Natural killer cell (primary cell): ENCODE data around the gene KREMEN2. TPM values are rescaled to one million over a fixed set of nuclear protein-coding genes. Genes with fewer than 3 reads are reported as not detected.

ENCODE experiments used
- ATAC-seq, 3 donors: fragments of 150-1000 bp in 2 of 3; fragments of 200-7000 bp in 1 of 3; cut with Tn5 transposase; 1 replicate in 1 of 3; 2 replicates in 2 of 3; pipeline ENCODE4 v1.10.0; 2021; ENCODE audit warnings: mild to moderate bottlenecking in 2 of 3, moderate library complexity in 2 of 3
- DNase-seq, 2 donors: peaks; one replicate each; pipeline versions ENCODE4 v3.0.0 to v3.0.0-alpha.2; 2013 to 2021; ENCODE audit warnings: mixed read lengths in 1 of 2
- H3K27ac ChIP-seq: one replicate; pipeline ENCODE4 v1.5.1; 2013; ENCODE audit warnings: mild to moderate bottlenecking, low read length
- H3K27me3 ChIP-seq: one replicate; pipeline ENCODE4 v1.6.1; 2013; ENCODE audit warnings: low read length; ENCODE audit not compliant: control insufficient read depth, insufficient read depth
- H3K36me3 ChIP-seq: one replicate; pipeline ENCODE4 v1.6.1; 2013; ENCODE audit warnings: low read length; ENCODE audit not compliant: control insufficient read depth, insufficient read depth
- H3K4me1 ChIP-seq: one replicate; pipeline ENCODE4 v1.6.1; 2013; ENCODE audit warnings: low read length; ENCODE audit not compliant: control insufficient read depth, insufficient read depth
- H3K4me3 ChIP-seq: one replicate; pipeline ENCODE4 v1.5.1; 2013; ENCODE audit warnings: low read length
- H3K9me3 ChIP-seq: one replicate; pipeline ENCODE4 v1.6.1; 2013; ENCODE audit warnings: low read length; ENCODE audit not compliant: control insufficient read depth, insufficient read depth
- H3K27ac Mint-ChIP-seq, 2 donors: one replicate each; pipeline ENCODE4 v1.8.0; 2022; ENCODE audit warnings: mild to moderate bottlenecking in 2 of 2, mixed read lengths in 2 of 2, moderate library complexity in 1 of 2
- H3K27me3 Mint-ChIP-seq, 2 donors: one replicate each; pipeline ENCODE4 v1.8.0; 2022; ENCODE audit warnings: low read depth in 2 of 2, mixed read lengths in 2 of 2
- H3K36me3 Mint-ChIP-seq: one replicate; pipeline ENCODE4 v1.8.0; 2022; ENCODE audit warnings: mixed read lengths
- H3K4me1 Mint-ChIP-seq, 2 donors: one replicate each; pipeline ENCODE4 v1.8.0; 2022; ENCODE audit warnings: mixed read lengths in 2 of 2
- H3K4me3 Mint-ChIP-seq: one replicate; pipeline ENCODE4 v1.8.0; 2022; ENCODE audit warnings: mild to moderate bottlenecking, moderate library complexity, mixed read lengths
- H3K9me3 Mint-ChIP-seq, 2 donors: one replicate each; pipeline ENCODE4 v1.8.0; 2022; ENCODE audit warnings: mixed read lengths in 2 of 2
- CTCF ChIP-seq: fragments of 200-600 bp; IDR thresholded peaks from one replicate; pipeline ENCODE4 v1.8.0; 2022; ENCODE audit warnings: antibody characterized with exemption
- WGBS: methylation state at CpG from one replicate; pipeline ENCODE4 v1.1.7; 2013; ENCODE audit warnings: missing lambda C conversion rate; ENCODE audit not compliant: insufficient coverage; 5-methylcytosine and 5-hydroxymethylcytosine counted together
- intact Hi-C: fragments of 100-400 bp; cut with micrococcal nuclease; formaldehyde crosslinking; loops from one replicate; pipeline ENCODE4 v1.14.2; 2022
- total RNA-seq, 4 donors: library from RNA; stranded (reverse); fragments of 120-200 nt in 1 of 4; gene quantifications; one replicate each; pipeline versions ENCODE4 v1.2.3 to v1.2.4, GENCODE V29; 2013 to 2022

KREMEN2 gene
- total RNA-seq, 3 donors from 2014 or later (not counting 1 experiment from before 2014, with no cell fraction given): 0.16 TPM; not detected in 2

- H3K4me1 Mint-ChIP-seq: peaks cover 3 to 8% of the 10 kb centered on the region in 2 donors
- no peak for TF ChIP-seq CTCF
- no peaks in the 10 kb centered on the region for H3K9me3 Mint-ChIP-seq
- no peak overlapping the region for H3K4me3 ChIP-seq
- peaks cover 19% of the 10 kb centered on the region for H3K4me1 ChIP-seq
- ATAC-seq: no peak
- H3K9me3 ChIP-seq: no peaks in the 10 kb centered on the region
- peaks cover 0 to 5% of the 10 kb centered on the region in 2 donors for H3K27me3 Mint-ChIP-seq
- 96% methylated on average over 6 of the region's 6 CpGs for WGBS
- intact Hi-C loops: no loop called here
- no peak overlapping the region for H3K27ac Mint-ChIP-seq
- H3K27ac ChIP-seq: no peak overlapping the region
- H3K4me3 Mint-ChIP-seq: no peak overlapping the region
- peaks cover 6% of the 10 kb centered on the region for H3K27me3 ChIP-seq
- DNase-seq: no peak
- no peaks in the 10 kb centered on the region for H3K36me3 Mint-ChIP-seq
- no peaks in the 10 kb centered on the region for H3K36me3 ChIP-seq
Measured at GRCh38 chr16:3014971-3015370, 50.9 kb downstream of the KREMEN2 start.

GRCh38 chr16:3015865-3016521, 51.9 kb downstream of the KREMEN2 start:
- Histone ChIP-seq H3K4me1 (peaks cover 27% of the 10 kb centered on the region), H3K27ac (no peak overlapping the region), H3K4me3 (no peak overlapping the region), H3K27me3 (peaks cover 6% of the 10 kb centered on the region), H3K9me3 (no peaks in the 10 kb centered on the region), H3K36me3 (no peaks in the 10 kb centered on the region)
- Mint-ChIP-seq H3K4me1 (peaks cover 5 to 19% of the 10 kb centered on the region in 2 donors), H3K27ac (no peak overlapping the region), H3K4me3 (no peak overlapping the region), H3K36me3 (no peaks in the 10 kb centered on the region), H3K27me3 (peaks cover 0 to 5% of the 10 kb centered on the region in 2 donors), H3K9me3 (no peaks in the 10 kb centered on the region)
- DNase-seq: no peak
- TF ChIP-seq CTCF: no peak
- ATAC-seq: no peak
- WGBS: 95% methylated on average over 13 of the region's 13 CpGs
- intact Hi-C loops: no loop called here

GRCh38 chr16:3017344-3017743, 53.3 kb downstream of the KREMEN2 start:
- ATAC-seq: no peak
- intact Hi-C loops: no loop called here
- 97% methylated on average over 20 of the region's 20 CpGs for WGBS

More at GRCh38 chr16:3017344-3017743, 53.3 kb downstream of the KREMEN2 start:
- Histone ChIP-seq H3K27me3 (peaks cover 6% of the 10 kb centered on the region), H3K36me3 (no peaks in the 10 kb centered on the region), H3K4me1 (peaks cover 41% of the 10 kb centered on the region), H3K9me3 (no peaks in the 10 kb centered on the region), H3K4me3 (no peak overlapping the region), H3K27ac (no peak overlapping the region)
- no peak for TF ChIP-seq CTCF
- Mint-ChIP-seq H3K27ac (no peak overlapping the region), H3K36me3 (no peaks in the 10 kb centered on the region), H3K4me3 (no peak overlapping the region), H3K27me3 (peaks cover 0 to 5% of the 10 kb centered on the region in 2 donors), H3K9me3 (no peaks in the 10 kb centered on the region), H3K4me1 (peaks cover 17 to 32% of the 10 kb centered on the region in 2 donors)
- no peak for DNase-seq

Other genes with a start within 250 kb of the KREMEN2 start
- 1 to 10 TPM in 2 of 3 donors, under 1 TPM in 1; 0.42 to 1.3 (median 1.2) TPM for gene PRSS27, start 244.1 kb upstream of the KREMEN2 start, total RNA-seq
- 1,000 to 10,000 TPM; 1,131 to 1,162 (median 1,149) TPM for gene SRRM2, start 211.6 kb upstream of the KREMEN2 start, total RNA-seq
- gene ELOB, start 187.0 kb upstream of the KREMEN2 start, total RNA-seq: 100 to 1,000 TPM; 146 to 207 (median 161) TPM
- under 1 TPM; 0.20 to 0.63 (median 0.54) TPM for gene PRSS33, start 176.7 kb upstream of the KREMEN2 start, total RNA-seq
- gene PRSS41, start 165.8 kb upstream of the KREMEN2 start, total RNA-seq: under 1 TPM in 1 of 3 donors, not detected in 2; 0.33 TPM
- gene PRSS21, start 147.0 kb upstream of the KREMEN2 start, total RNA-seq: 1 to 10 TPM in 1 of 3 donors, under 1 TPM in 1, not detected in 1; 0.64 to 6.6 TPM
- gene ZG16B, start 134.0 kb upstream of the KREMEN2 start, total RNA-seq: 1 to 10 TPM in 2 of 3 donors, under 1 TPM in 1; 0.78 to 1.5 (median 1.1) TPM
- 1 to 10 TPM; 1.5 to 7.7 (median 3.3) TPM for gene PRSS22, start 106.1 kb upstream of the KREMEN2 start, total RNA-seq
- gene FLYWCH2, start 81.1 kb upstream of the KREMEN2 start, total RNA-seq: 10 to 100 TPM; 12.0 to 12.7 (median 12.6) TPM
- gene FLYWCH1, start 52.3 kb upstream of the KREMEN2 start, total RNA-seq: 100 to 1,000 TPM in 2 of 3 donors, 10 to 100 TPM in 1; 85.1 to 148 (median 130) TPM
- 1 to 10 TPM; 2.9 to 4.4 (median 3.5) TPM for gene PAQR4, start 5.1 kb downstream of the KREMEN2 start, total RNA-seq
- gene PKMYT1, start 16.2 kb downstream of the KREMEN2 start, total RNA-seq: 1 to 10 TPM; 2.6 to 5.9 (median 3.5) TPM
- under 1 TPM in 2 of 3 donors, not detected in 1; 0.34 to 0.35 TPM for gene CLDN9, start 48.6 kb downstream of the KREMEN2 start, total RNA-seq
- not detected for gene CLDN6, start 53.9 kb downstream of the KREMEN2 start, total RNA-seq
- gene TNFRSF12A, start 56.1 kb downstream of the KREMEN2 start, total RNA-seq: 1 to 10 TPM; 2.4 to 3.7 (median 3.1) TPM
- 10 to 100 TPM; 15.4 to 21.8 (median 16.0) TPM for gene HCFC1R1, start 59.7 kb downstream of the KREMEN2 start, total RNA-seq
- 10 to 100 TPM; 17.1 to 21.5 (median 17.2) TPM for gene THOC6, start 59.8 kb downstream of the KREMEN2 start, total RNA-seq
- not detected for gene BICDL2, start 72.7 kb downstream of the KREMEN2 start, total RNA-seq
- 10 to 100 TPM in 1 of 3 donors, 1 to 10 TPM in 2; 2.0 to 62.2 (median 5.6) TPM for gene MMP25, start 82.3 kb downstream of the KREMEN2 start, total RNA-seq
- gene IL32, start 101.4 kb downstream of the KREMEN2 start, total RNA-seq: 100 to 1,000 TPM; 305 to 562 (median 319) TPM
- under 1 TPM; 0.65 to 0.96 (median 0.77) TPM for gene ZSCAN10, start 135.0 kb downstream of the KREMEN2 start, total RNA-seq
- gene ZNF205, start 148.3 kb downstream of the KREMEN2 start, total RNA-seq: under 1 TPM in 1 of 3 donors, not detected in 2; 0.16 TPM
- 1 to 10 TPM; 4.8 to 6.8 (median 5.1) TPM for gene ZNF213, start 170.8 kb downstream of the KREMEN2 start, total RNA-seq
- gene OR1F1, start 223.9 kb downstream of the KREMEN2 start, total RNA-seq: not detected